GM21526 (cell line): ENCODE results near the gene CACNA1D.
"Not testable (repeated sequence)": the region's sequence is repeated elsewhere in the genome, so short reads cannot be mapped to it uniquely, and the experiment has no call there.

Experiments
- ATAC-seq: cut with Tn5 transposase; IDR thresholded peaks from one replicate; pipeline ENCODE4 v1.9.1; 2021; ENCODE audit warnings: moderate library complexity; ENCODE audit not compliant: unreplicated experiment, low FRiP score

The CACNA1D gene

DNA sequence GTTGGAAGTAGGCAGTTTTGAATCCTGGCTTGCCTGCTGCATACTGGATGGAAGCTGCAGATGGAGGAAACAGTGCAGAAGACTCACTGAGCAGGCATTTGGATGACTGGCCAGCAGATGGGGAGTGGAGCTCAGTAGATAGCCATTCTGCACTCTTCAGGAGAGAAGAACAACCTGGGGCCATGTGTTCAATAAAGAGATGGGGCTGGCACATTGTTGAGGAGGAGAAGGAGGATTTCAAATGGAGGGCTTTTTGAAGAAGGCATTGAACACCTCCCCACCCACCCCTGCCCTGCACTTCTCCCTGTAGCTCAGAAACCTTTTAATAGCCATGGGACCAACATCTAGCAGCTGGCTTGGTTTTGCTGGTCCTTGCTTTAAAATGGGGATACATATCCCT, 109.8 kb downstream of the CACNA1D start:
- ATAC-seq, result no peak

GRCh38 chr3:53606793-53607192, 112.4 kb downstream of the CACNA1D start:
- ATAC-seq, result no peak

DNA sequence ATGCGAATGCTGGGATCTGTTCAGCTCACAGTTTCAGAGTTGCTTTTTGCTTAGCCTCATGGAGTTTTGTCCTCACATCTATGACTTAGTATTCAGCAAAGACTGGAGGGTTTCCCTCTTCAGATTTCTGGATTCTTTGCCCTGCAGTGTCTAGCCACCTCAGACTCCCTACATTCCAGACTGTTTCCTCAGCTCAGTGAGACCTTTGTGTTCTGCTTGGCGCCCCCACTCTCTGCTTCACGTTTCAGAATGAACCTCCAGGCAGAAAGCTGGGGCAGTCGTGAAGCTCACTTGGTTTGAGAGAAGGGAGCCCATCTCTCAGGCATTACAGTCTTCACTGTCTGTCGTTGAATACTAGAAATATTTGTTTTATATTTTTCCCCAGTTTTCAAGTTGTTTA, 118.1 kb downstream of the CACNA1D start:
- ATAC-seq, result no peak

GRCh38 chr3:53613125-53613524, 118.7 kb downstream of the CACNA1D start:
- ATAC-seq, result no peak

- ATAC-seq, result no peak
These were observed 119.9 kb downstream of the CACNA1D start for GRCh38 chr3:53614307-53614706.

GRCh38 chr3:53616321-53616720, 121.9 kb downstream of the CACNA1D start:
- no peak for ATAC-seq

- ATAC-seq, result no peak
These were observed 122.8 kb downstream of the CACNA1D start for GRCh38 chr3:53616971-53617892.

DNA sequence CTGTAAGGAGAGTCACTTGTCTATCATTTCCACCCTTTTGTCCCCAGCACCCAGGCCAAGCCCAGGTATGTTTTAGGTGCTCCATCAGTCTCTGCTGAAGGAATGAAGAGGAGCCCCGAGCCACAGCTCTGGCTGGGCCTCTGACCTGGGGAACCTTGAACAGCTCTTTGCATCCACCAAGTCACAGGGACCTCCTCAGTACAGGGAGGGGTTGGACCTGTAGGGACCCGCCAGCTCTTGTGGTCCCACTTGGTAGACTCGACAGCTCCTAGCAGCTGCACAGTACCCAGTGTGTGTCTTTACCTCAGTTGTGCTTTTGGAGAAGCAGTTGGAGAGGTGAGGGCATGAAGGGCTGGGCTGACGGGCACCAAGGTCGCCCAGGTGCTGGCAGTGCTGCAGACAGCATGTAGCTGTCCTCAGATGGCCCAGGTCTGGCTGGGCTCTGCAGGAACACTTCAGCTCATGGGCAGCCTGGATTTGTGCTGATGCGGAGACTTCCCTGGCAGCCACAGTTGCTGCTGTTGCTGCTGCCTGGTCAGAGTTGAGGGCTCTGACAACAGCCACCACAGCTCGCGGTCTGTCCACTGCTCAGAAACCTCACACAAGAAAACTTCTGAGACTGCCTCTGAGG, 123.6 kb downstream of the CACNA1D start:
- ATAC-seq, result no peak

DNA sequence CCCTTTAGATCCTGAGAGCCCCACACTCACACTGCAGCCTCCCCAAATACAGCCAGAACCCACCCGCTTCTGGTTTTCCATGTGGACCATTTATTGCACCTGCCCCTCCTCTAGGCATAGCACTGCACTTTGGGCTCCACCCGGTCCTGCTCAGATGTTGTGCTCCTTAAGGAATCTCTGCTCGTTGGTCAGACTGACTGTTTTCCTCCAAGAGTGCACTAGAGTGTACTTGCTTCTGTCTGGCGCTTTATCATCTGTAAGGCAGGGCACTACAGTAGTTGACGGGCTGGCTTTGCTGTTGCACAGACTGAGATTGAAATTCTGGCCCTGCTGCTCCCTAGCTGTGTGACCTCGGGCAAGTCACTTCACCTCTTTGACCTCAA, 124.1 kb downstream of the CACNA1D start:
- no peak for ATAC-seq

- no peak for ATAC-seq
These were observed 124.5 kb downstream of the CACNA1D start for GRCh38 chr3:53618936-53619335.

DNA sequence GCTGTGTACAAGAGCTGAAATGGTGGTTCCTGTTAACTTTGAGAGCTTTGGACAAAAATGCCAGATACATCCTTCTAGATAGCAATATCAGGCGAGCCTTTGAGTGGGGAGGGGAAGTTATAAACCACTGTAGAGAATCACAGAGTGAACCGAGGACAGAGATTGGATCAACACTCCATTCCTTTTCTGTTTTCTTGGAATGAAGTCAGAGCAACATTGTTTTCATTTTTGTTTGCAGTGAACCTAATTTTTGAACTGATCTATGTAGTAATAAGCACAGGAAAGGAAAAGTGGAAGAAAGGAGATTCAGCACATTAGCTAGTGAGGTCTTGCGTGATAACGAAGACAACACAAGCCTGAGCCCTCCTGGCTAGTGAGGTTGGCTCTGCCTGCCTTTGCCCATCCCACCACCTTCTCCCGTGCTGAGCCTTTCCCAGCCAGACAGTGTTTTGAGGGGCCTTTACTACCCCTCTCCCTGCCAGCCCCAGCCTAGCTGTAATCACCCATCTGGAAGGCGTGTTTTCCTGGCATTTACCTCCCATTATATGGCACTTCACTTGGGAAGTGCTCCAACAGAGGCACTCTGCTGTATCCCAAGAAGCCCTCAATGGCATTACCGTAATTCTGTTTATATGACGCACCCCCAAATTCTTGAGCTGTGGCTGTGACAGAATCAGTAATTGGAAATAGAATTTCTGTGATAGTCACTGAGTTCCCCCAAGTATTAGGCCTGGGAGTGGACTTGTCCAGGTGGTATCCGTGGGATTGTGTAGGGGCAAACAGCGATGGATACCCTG, 129.8 kb downstream of the CACNA1D start:
- ATAC-seq, result no peak

DNA sequence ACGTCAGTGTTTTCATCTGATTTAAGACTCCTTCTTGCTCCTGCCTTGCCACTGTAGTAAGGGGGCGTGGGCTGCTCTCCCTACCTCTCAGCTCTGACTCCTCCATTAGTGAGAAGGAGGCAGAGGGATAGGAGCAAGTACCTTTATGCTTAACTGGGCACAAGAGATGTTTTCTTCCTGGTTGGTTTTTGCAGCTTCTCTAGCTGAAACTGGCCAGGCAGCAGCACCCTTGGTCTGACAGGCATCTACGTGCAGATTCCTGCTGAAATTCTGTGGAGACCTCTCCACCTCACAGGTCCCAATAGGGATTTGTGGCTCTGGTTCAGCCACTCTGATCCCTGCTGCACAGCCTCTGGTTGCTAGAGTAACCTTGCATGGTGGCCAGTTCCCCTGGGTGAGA, 132.5 kb downstream of the CACNA1D start:
- ATAC-seq, result no peak

- no peak for ATAC-seq
These were observed 134.4 kb downstream of the CACNA1D start for GRCh38 chr3:53628536-53629401.

GRCh38 chr3:53629402-53629723, 135.0 kb downstream of the CACNA1D start:
- no peak for ATAC-seq

DNA sequence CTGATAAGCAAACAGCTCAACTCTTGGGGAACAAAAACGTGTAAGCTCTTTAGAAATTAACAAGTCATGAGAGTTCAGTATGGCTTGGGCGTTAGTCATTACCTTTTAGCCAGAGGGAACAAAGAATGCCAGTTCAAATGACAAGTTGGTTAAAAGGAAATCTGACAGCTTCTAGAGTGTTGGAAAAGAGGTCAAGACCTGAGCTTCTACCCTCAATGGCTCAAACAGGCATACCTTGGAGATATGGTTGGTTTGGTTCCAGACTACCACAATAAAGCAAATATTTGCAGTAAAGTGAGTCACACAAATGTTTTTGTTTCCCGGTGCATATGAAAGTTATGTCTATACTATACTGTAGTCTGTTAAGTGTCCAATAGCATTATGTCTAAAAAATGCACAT, 136.1 kb downstream of the CACNA1D start:
- ATAC-seq, result no peak

- ATAC-seq, result no peak
These were observed 138.9 kb downstream of the CACNA1D start for GRCh38 chr3:53633197-53633787.

GRCh38 chr3:53635041-53635440, 140.6 kb downstream of the CACNA1D start:
- ATAC-seq, result no peak

DNA sequence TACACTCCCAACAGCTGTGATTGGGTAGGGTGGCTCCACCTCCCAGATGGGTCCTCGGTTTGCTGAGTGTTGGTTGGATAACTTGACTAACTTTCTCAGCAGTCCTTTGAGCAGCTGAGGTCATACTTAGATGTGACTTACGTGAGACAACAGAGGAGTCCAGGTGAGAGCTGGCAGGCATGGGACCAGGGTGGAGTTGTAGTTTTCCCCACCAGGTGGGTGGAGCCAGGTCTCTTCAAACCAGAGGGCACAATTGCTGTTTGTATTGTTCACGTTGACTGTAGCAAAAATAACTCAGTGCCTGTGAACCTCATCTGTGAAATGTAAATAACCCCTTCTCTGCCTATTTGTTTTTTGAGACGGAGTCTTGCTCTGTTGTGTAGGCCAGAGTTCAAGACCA, 144.4 kb downstream of the CACNA1D start:
- not testable (repeated sequence) for ATAC-seq

DNA sequence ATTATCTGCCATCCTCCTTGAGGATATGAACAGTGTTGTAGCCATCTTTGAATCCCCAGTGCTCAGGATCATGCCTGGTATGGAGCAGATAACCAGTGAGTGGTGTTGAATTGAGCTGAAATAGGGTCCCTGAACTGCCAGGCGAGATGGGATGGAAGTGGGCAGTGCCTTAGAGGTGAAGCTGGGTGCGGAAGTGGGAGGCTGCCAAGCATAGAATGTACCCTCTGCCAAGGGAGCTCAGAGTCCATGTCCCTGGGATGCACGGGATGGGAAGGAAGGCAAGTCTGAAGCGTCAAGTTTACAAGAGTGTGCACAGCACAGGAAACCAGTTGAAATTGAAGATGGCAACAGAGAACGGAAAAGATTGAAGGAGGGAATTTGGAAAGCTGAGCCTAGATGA, 147.0 kb downstream of the CACNA1D start:
- no peak for ATAC-seq

GRCh38 chr3:53642211-53642610, 147.8 kb downstream of the CACNA1D start:
- ATAC-seq, result no peak
